Endothelial cell of coronary artery (primary cell): ENCODE measurements around the gene LTB. TPM values are rescaled to one million over a fixed set of nuclear protein-coding genes. Genes with fewer than 3 reads are reported as not detected.

Experiments
- total RNA-seq: library from RNA; depleted of rRNA; stranded (reverse); fragments of >200 nt; gene quantifications from 2 replicates; pipeline ENCODE4 v1.2.3, GENCODE V29; 2014

The LTB gene
- 2.1 and 2.3 TPM in 2 replicates for total RNA-seq

GRCh38 chr6:31582230-31582643 is at the start of gene LTB:
Gene LTB, minus strand, starts transcription at chr6:31582424. Its CDS starts 7 bp downstream, at chr6:31582417.

GRCh38 chr6:31620586-31621319 is 38.5 kb upstream of the LTB start, which contains the start of gene PRRC2A:
Gene PRRC2A, plus strand, starts transcription at chr6:31620715. Its CDS starts 2,075 bp downstream, at chr6:31622790.

GRCh38 chr6:31614684-31615578 is 32.7 kb upstream of the LTB start, which contains the start of gene AIF1:
Gene AIF1, plus strand, starts transcription at chr6:31615234. Its CDS starts 96 bp downstream, at chr6:31615330.

GRCh38 chr6:31586008-31586407 is 3.8 kb upstream of the LTB start, which contains the start of gene LST1:
Gene LST1, plus strand, starts transcription at chr6:31586277. Its CDS starts 1,023 bp downstream, at chr6:31587300.

GRCh38 chr6:31575335-31575901 is 6.8 kb downstream of the LTB start, which contains the start of gene TNF:
Gene TNF, plus strand, starts transcription at chr6:31575565. Its CDS starts 177 bp downstream, at chr6:31575742.

GRCh38 chr6:31572041-31572911 is 9.9 kb downstream of the LTB start, which contains the start of gene LTA:
Gene LTA, plus strand, starts transcription at chr6:31572289. Its CDS starts 454 bp downstream, at chr6:31572743.

GRCh38 chr6:31546958-31547726 is 35.1 kb downstream of the LTB start, which contains the start of gene NFKBIL1:
Gene NFKBIL1, plus strand, starts transcription at chr6:31547608. Its CDS starts 87 bp downstream, at chr6:31547695.

GRCh38 chr6:31546339-31546957 is 35.8 kb downstream of the LTB start, which contains the start of gene ATP6V1G2:
Gene ATP6V1G2, minus strand, starts transcription at chr6:31546608. Its CDS starts 49 bp downstream, at chr6:31546559.

GRCh38 chr6:31541658-31542521 is 40.3 kb downstream of the LTB start, which contains the start of gene DDX39B:
Gene DDX39B, minus strand, starts transcription at chr6:31542003. Its CDS starts 1,471 bp downstream, at chr6:31540532.

Other genes with a start within 250 kb of the LTB start
- gene HLA-B, start 225.2 kb downstream of the LTB start, total RNA-seq: 212 and 305 TPM in 2 replicates
- gene MICA, start 178.8 kb downstream of the LTB start, total RNA-seq: 41.6 and 42.5 TPM in 2 replicates
- 11.3 and 15.7 TPM in 2 replicates for gene MICB, start 84.3 kb downstream of the LTB start, total RNA-seq
- gene MCCD1, start 53.5 kb downstream of the LTB start, total RNA-seq: not detected in 2 replicates
- gene DDX39B, start 40.4 kb downstream of the LTB start, total RNA-seq: 296 and 474 TPM in 2 replicates
- 0.36 and 0.66 TPM in 2 replicates for gene ATP6V1G2, start 35.8 kb downstream of the LTB start, total RNA-seq
- 24.7 and 29.7 TPM in 2 replicates for gene NFKBIL1, start 34.8 kb downstream of the LTB start, total RNA-seq
- not detected in 2 replicates for gene LTA, start 10.1 kb downstream of the LTB start, total RNA-seq
- not detected in 2 replicates for gene TNF, start 6.9 kb downstream of the LTB start, total RNA-seq
- gene LST1, start 3.9 kb upstream of the LTB start, total RNA-seq: 0.72 and 1.0 TPM in 2 replicates
- gene NCR3, start 10.6 kb upstream of the LTB start, total RNA-seq: not detected in 2 replicates
- gene AIF1, start 32.8 kb upstream of the LTB start, total RNA-seq: not detected in 2 replicates
- 31.2 and 39.4 TPM in 2 replicates for gene PRRC2A, start 38.3 kb upstream of the LTB start, total RNA-seq
- 84.7 and 106 TPM in 2 replicates for gene BAG6, start 70.2 kb upstream of the LTB start, total RNA-seq
- gene APOM, start 73.5 kb upstream of the LTB start, total RNA-seq: 0.19 and 0.54 TPM in 2 replicates
- gene C6orf47, start 78.4 kb upstream of the LTB start, total RNA-seq: 18.3 and 21.0 TPM in 2 replicates
- 11.3 and 11.6 TPM in 2 replicates for gene GPANK1, start 82.6 kb upstream of the LTB start, total RNA-seq
- gene CSNK2B, start 83.7 kb upstream of the LTB start, total RNA-seq: 88.2 and 101 TPM in 2 replicates
- gene LY6G5B, start 87.6 kb upstream of the LTB start, total RNA-seq: 2.2 and 3.6 TPM in 2 replicates
- 1.1 and 1.3 TPM in 2 replicates for gene LY6G5C, start 98.6 kb upstream of the LTB start, total RNA-seq
- gene ABHD16A, start 120.9 kb upstream of the LTB start, total RNA-seq: 49.1 and 57.8 TPM in 2 replicates
- not detected in 2 replicates for gene LY6G6F, start 124.4 kb upstream of the LTB start, total RNA-seq
- not detected in 2 replicates for gene LY6G6D, start 132.9 kb upstream of the LTB start, total RNA-seq
- gene LY6G6C, start 139.3 kb upstream of the LTB start, total RNA-seq: not detected in 2 replicates
- gene MPIG6B, start 140.9 kb upstream of the LTB start, total RNA-seq: not detected in 2 replicates
- 82.0 and 106 TPM in 2 replicates for gene DDAH2, start 146.9 kb upstream of the LTB start, total RNA-seq
- 714 and 927 TPM in 2 replicates for gene CLIC1, start 154.1 kb upstream of the LTB start, total RNA-seq
- 3.7 and 4.6 TPM in 2 replicates for gene MSH5, start 157.6 kb upstream of the LTB start, total RNA-seq
- 0.81 and 1.3 TPM in 2 replicates for gene SAPCD1, start 180.2 kb upstream of the LTB start, total RNA-seq
- 0.09 TPM in 1 of 2 replicates, not detected in the other for gene VWA7, start 194.9 kb upstream of the LTB start, total RNA-seq
- 64.4 and 67.7 TPM in 2 replicates for gene VARS1, start 213.3 kb upstream of the LTB start, total RNA-seq
- 33.2 and 44.6 TPM in 2 replicates for gene LSM2, start 224.5 kb upstream of the LTB start, total RNA-seq
- 0.72 and 0.85 TPM in 2 replicates for gene HSPA1L, start 232.9 kb upstream of the LTB start, total RNA-seq
- 73.9 and 103 TPM in 2 replicates for gene HSPA1A, start 233.1 kb upstream of the LTB start, total RNA-seq
- 73.8 and 84.7 TPM in 2 replicates for gene HSPA1B, start 245.3 kb upstream of the LTB start, total RNA-seq